Transverse colon (tissue), 4 donors: ENCODE measurements around the gene LYG1. TPM values are rescaled to one million over a fixed set of nuclear protein-coding genes. Genes with fewer than 3 reads are reported as not detected.
"Not testable (repeated sequence)": the region's sequence is repeated elsewhere in the genome, so short reads cannot be mapped to it uniquely, and the experiment has no call there.

Experiments used
- DNase-seq: peaks from one replicate; pipeline ENCODE4 v3.0.0-alpha.2; 2019
- H3K27ac ChIP-seq, 4 donors: fragments of 200-600 bp; sonication (generic); 2 replicates each; pipeline ENCODE4 v1.5.1; 2016 to 2018; ENCODE audit warnings: inconsistent platforms in 4 of 4
- H3K27me3 ChIP-seq: fragments of 200-600 bp; sonication (generic); 2 replicates; pipeline ENCODE4 v1.5.1; 2017; ENCODE audit warnings: inconsistent platforms
- H3K36me3 ChIP-seq, 4 donors: fragments of 200-600 bp; sonication (generic); 2 replicates each; pipeline ENCODE4 v1.5.1; 2017 to 2019; ENCODE audit warnings: inconsistent platforms in 4 of 4
- H3K4me1 ChIP-seq, 4 donors: fragments of 200-600 bp; sonication (generic); 2 replicates each; pipeline ENCODE4 v1.5.1; 2017 to 2020; ENCODE audit warnings: inconsistent platforms in 4 of 4
- H3K4me3 ChIP-seq, 4 donors: fragments of 200-600 bp; sonication (generic); 1 replicate in 1 of 4; 2 replicates in 3 of 4; pipeline versions ENCODE4 v1.5.1 to v1.6.1; 2017 to 2019; ENCODE audit warnings: inconsistent platforms in 4 of 4
- H3K9me3 ChIP-seq, 2 donors: fragments of 200-600 bp; sonication (generic); 2 replicates each; pipeline ENCODE4 v1.5.1; 2017 to 2019; ENCODE audit warnings: inconsistent platforms in 2 of 2
- EP300 ChIP-seq: sonication (generic); formaldehyde crosslinking; IDR thresholded peaks from one replicate; pipeline ENCODE4 v1.6.1; 2017; ENCODE audit warnings: antibody characterized with exemption, low read depth
- POLR2A ChIP-seq: fragments of 450-650 bp; IDR thresholded peaks from one replicate; pipeline ENCODE4 v1.6.1; 2016; ENCODE audit warnings: antibody characterized with exemption, mild to moderate bottlenecking, moderate library complexity
- POLR2AphosphoS5 ChIP-seq, 3 donors: sonication (generic); formaldehyde crosslinking; IDR thresholded peaks; one replicate each; pipeline ENCODE4 v1.6.1; 2016; ENCODE audit warnings: antibody characterized with exemption in 3 of 3
- WGBS, 2 donors: methylation state at CpG; one replicate each; pipeline ENCODE4 v1.1.5; 2018; ENCODE audit warnings: low coverage in 1 of 2; 5-methylcytosine and 5-hydroxymethylcytosine counted together
- in situ Hi-C, 4 donors: fragments of 200-750 bp; cut with MboI; loops; one replicate each; pipeline versions ENCODE4 v1.15.0 to v1.15.1; 2017; ENCODE audit warnings: low sequenced_read_pairs in 3 of 4, low pct_ligation_motif_present in 1 of 4, low pct_unique_long_range_greater_than_20kb in 1 of 4
- intact Hi-C: fragments of 100-400 bp; cut with DNase I; formaldehyde crosslinking; loops from one replicate; pipeline ENCODE4 v1.15.1; 2023; ENCODE audit warnings: low total_unique reads
- total RNA-seq, 4 donors: library from RNA; depleted of rRNA; stranded (reverse); fragments of >200 nt; gene quantifications; one replicate each; pipeline ENCODE4 v1.1.0, GENCODE V29; 2016
- TF ChIP-seq, protein P1 (sequence below), 5 experiments: fragments of 200-600 bp in 3 of 5; fragments of 450-650 bp in 2 of 5; sonication (generic) in 3 of 5; IDR thresholded peaks; 1 replicate in 2 of 5; 2 replicates in 3 of 5; pipeline ENCODE4 v1.5.1; 2016 to 2017; ENCODE audit warnings: antibody characterized with exemption in 5 of 5, inconsistent platforms in 3 of 5, mild to moderate bottlenecking in 2 of 5, moderate library complexity in 1 of 5

Gene LYG1
- 1 to 10 TPM in 1 of 4 donors, not detected in 3; 1.5 TPM for total RNA-seq

DNA sequence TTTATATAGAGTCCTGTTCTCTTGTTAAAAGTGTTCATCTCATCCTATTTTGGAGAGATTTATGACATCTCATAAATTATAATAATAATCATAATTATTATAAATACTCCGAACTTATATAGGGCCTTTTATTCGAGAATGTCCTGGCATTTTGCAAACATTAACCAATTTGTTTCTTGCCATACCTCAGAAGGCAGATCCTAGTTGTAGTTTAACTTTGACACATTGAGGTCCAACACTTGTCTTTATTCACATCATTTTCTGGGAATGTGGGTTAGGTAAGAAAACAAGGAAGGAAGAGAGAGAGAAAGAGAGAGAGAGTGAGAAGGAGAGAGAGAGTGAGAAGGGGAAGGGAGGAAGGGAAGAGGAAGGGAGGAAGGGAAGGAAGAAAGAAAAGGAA lies at the start of gene LYG1:
TSS of gene LYG1 (minus strand) at position 101 of the 400 bp plus-strand sequence. CDS start 5,527 bp downstream, outside the sequence.
- intact Hi-C loops, H3K9me3 ChIP-seq: not testable (repeated sequence)
- 77 to 87% methylated on average over 2 of the region's 2 CpGs for WGBS, 2 donors

DNA sequence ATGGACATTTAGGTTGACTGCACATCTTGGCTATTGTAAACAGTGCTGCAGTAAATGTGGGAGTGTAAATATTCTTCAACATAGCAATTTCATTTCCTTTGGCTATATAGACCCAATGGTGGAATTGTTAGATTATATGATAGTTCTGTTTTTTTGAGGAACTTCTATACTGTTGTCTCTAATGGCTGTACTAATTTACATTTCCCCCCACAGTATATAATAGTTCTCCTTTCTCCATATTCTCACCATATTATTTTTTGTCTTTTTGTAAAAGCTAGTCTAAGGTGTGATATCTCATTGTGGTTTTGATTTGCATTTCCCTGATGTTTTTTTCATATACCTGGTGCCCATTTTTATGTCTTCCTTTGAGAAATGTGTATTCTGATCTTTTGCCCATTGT lies 49.2 kb upstream of the LYG1 start:
- Histone ChIP-seq H3K4me3 (no peak overlapping the region), H3K4me1 (peaks cover 0 to 8% (median 3%) of the 10 kb centered on the region in 4 donors), H3K27me3 (no peaks in the 10 kb centered on the region), H3K9me3 (no peaks in the 10 kb centered on the region), H3K27ac (no peak overlapping the region), H3K36me3 (no peaks in the 10 kb centered on the region)
- TF ChIP-seq, protein P1, sequence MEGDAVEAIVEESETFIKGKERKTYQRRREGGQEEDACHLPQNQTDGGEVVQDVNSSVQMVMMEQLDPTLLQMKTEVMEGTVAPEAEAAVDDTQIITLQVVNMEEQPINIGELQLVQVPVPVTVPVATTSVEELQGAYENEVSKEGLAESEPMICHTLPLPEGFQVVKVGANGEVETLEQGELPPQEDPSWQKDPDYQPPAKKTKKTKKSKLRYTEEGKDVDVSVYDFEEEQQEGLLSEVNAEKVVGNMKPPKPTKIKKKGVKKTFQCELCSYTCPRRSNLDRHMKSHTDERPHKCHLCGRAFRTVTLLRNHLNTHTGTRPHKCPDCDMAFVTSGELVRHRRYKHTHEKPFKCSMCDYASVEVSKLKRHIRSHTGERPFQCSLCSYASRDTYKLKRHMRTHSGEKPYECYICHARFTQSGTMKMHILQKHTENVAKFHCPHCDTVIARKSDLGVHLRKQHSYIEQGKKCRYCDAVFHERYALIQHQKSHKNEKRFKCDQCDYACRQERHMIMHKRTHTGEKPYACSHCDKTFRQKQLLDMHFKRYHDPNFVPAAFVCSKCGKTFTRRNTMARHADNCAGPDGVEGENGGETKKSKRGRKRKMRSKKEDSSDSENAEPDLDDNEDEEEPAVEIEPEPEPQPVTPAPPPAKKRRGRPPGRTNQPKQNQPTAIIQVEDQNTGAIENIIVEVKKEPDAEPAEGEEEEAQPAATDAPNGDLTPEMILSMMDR (IDR thresholded peaks at IDR 0.05), result no peak
- TF ChIP-seq POLR2A (no peak), POLR2AphosphoS5 (IDR thresholded peaks at IDR 0.05) (no peak), EP300 (no peak)
- no peak for DNase-seq
- intact Hi-C loops, result no loop called here
- in situ Hi-C loops, result no loop called here

More for the DNA sequence above, at the start of gene LYG1:
- DNase-seq, H3K4me1 ChIP-seq, H3K27me3 ChIP-seq, H3K4me3 ChIP-seq, H3K27ac ChIP-seq, H3K36me3 ChIP-seq, in situ Hi-C loops: not testable (repeated sequence)

DNA sequence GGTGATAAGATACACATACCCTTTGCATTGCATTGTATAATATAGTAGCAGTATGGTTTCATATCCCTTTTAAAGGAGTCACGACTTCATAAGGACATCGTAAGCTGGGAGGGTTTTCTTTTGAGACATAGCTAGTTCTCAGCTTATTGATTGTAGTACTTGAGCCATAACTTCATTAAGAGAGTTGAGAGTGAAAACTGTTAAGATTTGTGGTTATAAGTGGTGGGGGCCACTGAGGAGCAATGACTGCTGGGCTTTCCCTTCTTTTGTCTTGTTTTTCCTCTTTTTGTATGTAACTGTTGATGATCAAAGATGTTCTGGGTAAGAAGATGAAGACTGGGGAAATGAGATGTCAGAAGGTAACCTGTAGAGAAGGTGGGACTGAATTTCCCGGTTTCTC lies 47.2 kb upstream of the LYG1 start:
- Histone ChIP-seq H3K27me3 (no peaks in the 10 kb centered on the region), H3K36me3 (no peaks in the 10 kb centered on the region), H3K4me3 (no peak overlapping the region), H3K9me3 (no peaks in the 10 kb centered on the region), H3K4me1 (peaks cover 0 to 8% (median 3%) of the 10 kb centered on the region in 4 donors), H3K27ac (no peak overlapping the region)
- intact Hi-C loops (no loop called here), in situ Hi-C loops (loop anchor here (10.0 to 25.0 kb wide), 4 partner anchors 139 to 914 kb away; partner anchors contain the start of genes REV1 (in 3 of the 4), MITD1 (in 2 of the 4) and MRPL30 (in 2 of the 4))
- no peak for TF ChIP-seq POLR2A
- TF ChIP-seq, protein P1 (IDR thresholded peaks at IDR 0.05), result no peak
- no peak for TF ChIP-seq EP300
- no peak for TF ChIP-seq POLR2AphosphoS5 (IDR thresholded peaks at IDR 0.05)
- WGBS, 2 donors, result 72 to 95% methylated on average over 3 of the region's 3 CpGs
- no peak for DNase-seq

DNA sequence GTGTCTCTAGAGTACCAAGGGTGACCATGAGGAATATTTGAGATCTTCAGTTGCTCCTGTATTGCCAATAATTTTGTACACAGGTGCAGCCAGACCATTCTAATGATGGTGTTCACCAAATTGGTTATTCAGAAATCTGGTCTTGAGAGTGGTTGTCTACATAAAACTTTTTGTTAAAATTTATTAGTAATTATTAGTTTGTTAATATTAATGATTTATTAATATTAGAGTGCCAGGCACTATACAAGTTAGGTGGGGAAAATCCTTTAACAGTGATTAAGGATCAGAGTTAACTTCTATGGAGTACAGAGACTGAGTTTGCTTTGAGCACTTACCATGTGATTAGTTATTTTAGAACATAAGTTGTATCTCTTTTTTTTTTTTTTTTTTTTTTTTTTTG lies 45.2 kb upstream of the LYG1 start:
- Histone ChIP-seq H3K4me3 (no peak overlapping the region), H3K36me3 (no peaks in the 10 kb centered on the region), H3K27ac (no peak overlapping the region), H3K9me3 (no peaks in the 10 kb centered on the region), H3K27me3 (no peaks in the 10 kb centered on the region), H3K4me1 (peaks cover 0 to 7% (median 2%) of the 10 kb centered on the region in 4 donors)
- intact Hi-C loops (no loop called here), in situ Hi-C loops (loop anchor here (10.0 to 25.0 kb wide), 4 partner anchors 141 to 916 kb away; partner anchors contain the start of genes REV1 (in 3 of the 4), MITD1 (in 2 of the 4) and MRPL30 (in 2 of the 4))
- DNase-seq, result no peak
- TF ChIP-seq POLR2AphosphoS5 (IDR thresholded peaks at IDR 0.05) (no peak), EP300 (no peak), POLR2A (no peak)
- TF ChIP-seq, protein P1 (IDR thresholded peaks at IDR 0.05), result no peak

GRCh38 chr2:99345446-99345845 lies 44.4 kb upstream of the LYG1 start:
- WGBS, 2 donors, result 96 to 97% methylated on average over 5 to 7 of the region's 7 CpGs
- not testable (repeated sequence) for DNase-seq

More at GRCh38 chr2:99345446-99345845, 44.4 kb upstream of the LYG1 start:
- H3K27ac ChIP-seq, intact Hi-C loops, H3K9me3 ChIP-seq, H3K4me1 ChIP-seq, H3K27me3 ChIP-seq, H3K36me3 ChIP-seq, H3K4me3 ChIP-seq: not testable (repeated sequence)
- in situ Hi-C loops, result loop anchor here (10.0 to 25.0 kb wide), 4 partner anchors 142 to 917 kb away; partner anchors contain the start of genes REV1 (in 3 of the 4), MITD1 (in 2 of the 4) and MRPL30 (in 2 of the 4)
